ENCODE results near the gene CXADR. TPM values are rescaled to one million over a fixed set of nuclear protein-coding genes. Genes with fewer than 3 reads are reported as not detected.

The CXADR gene
- total and polyA plus RNA-seq, 7 donors, result 1.5 to 14.5 (median 2.5) TPM

DNA sequence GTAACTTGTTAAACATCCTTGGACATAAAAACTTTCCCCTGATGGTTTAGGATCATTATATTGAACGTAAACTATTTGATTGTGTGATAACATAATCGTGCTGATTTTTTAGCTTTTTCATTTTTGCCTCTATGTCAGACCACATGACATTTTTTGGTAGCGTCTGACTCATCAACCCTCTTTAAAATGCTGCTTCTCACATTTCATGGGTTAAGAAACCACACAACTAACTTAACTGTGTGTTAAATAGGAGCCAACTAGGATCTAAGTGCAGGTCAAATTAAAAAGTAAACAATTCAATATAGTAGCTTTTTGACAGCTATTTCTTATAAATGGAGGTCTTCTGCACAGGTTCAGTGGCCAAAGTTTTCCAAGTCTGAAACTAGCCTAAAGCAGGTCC, 90.0 kb downstream of the CXADR start:
- Histone ChIP-seq H3K4me1 (peaks cover 0 to 22% (median 6%) of the 10 kb centered on the region in 4 donors), H3K9me3 (no peaks in the 10 kb centered on the region), H3K36me3 (peaks cover 0 to 62% (median 15%) of the 10 kb centered on the region in 4 donors), H3K27ac (no peak overlapping the region), H3K4me3 (no peak overlapping the region), H3K27me3 (no peaks in the 10 kb centered on the region)
- no peak for DNase-seq
- TF ChIP-seq, protein P1, sequence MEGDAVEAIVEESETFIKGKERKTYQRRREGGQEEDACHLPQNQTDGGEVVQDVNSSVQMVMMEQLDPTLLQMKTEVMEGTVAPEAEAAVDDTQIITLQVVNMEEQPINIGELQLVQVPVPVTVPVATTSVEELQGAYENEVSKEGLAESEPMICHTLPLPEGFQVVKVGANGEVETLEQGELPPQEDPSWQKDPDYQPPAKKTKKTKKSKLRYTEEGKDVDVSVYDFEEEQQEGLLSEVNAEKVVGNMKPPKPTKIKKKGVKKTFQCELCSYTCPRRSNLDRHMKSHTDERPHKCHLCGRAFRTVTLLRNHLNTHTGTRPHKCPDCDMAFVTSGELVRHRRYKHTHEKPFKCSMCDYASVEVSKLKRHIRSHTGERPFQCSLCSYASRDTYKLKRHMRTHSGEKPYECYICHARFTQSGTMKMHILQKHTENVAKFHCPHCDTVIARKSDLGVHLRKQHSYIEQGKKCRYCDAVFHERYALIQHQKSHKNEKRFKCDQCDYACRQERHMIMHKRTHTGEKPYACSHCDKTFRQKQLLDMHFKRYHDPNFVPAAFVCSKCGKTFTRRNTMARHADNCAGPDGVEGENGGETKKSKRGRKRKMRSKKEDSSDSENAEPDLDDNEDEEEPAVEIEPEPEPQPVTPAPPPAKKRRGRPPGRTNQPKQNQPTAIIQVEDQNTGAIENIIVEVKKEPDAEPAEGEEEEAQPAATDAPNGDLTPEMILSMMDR (IDR thresholded peaks at IDR 0.05), result no peak
- TF ChIP-seq POLR2AphosphoS5 (IDR thresholded peaks at IDR 0.05) (no peak), POLR2A (IDR thresholded peaks at IDR 0.05) (no peak), EP300 (IDR thresholded peaks at IDR 0.05) (no peak)
- 72 to 75% methylated on average over 3 of the region's 3 CpGs for WGBS, 2 donors
- intact Hi-C loops (cut with DNase I), result no loop called here

DNA sequence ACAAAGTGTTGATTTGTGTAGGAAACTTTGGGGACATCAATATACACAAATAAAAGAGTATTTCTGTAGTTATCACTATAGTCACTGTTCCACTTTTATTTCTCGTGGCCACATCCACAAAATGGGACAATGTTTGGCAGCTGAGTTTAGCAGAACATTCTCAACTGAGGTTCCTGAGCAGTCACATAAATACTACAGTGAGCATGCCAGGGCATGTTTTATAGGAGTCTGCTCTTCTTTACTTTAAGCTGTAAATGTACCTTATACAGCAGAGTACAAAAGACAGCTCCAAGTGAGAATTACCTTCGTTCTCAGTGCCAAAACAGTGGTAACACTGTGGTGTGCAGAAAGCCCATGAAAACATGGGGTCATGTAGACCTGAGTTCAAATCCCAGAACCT, 94.8 kb downstream of the CXADR start:
- H3K9me3 ChIP-seq, result no peaks in the 10 kb centered on the region
- TF ChIP-seq POLR2AphosphoS5 (IDR thresholded peaks at IDR 0.05) (peak; percentile 79 to 96 (median 84)), EP300 (IDR thresholded peaks at IDR 0.05) (peak in 3 of 4 donors; percentile 61 to 90 (median 73)), POLR2A (IDR thresholded peaks at IDR 0.05) (no peak)
- DNase-seq, result no peak
- peaks cover 0 to 21% (median 13%) of the 10 kb centered on the region in 4 donors for H3K36me3 ChIP-seq
- peak overlapping the region in 3 of 4 donors; percentile 10 to 51 (median 51) for H3K27ac ChIP-seq
- no peak overlapping the region for H3K4me3 ChIP-seq
- WGBS, 2 donors, result 36 to 66% methylated on average over 2 of the region's 2 CpGs
- intact Hi-C loops (cut with DNase I), result no loop called here
- H3K27me3 ChIP-seq, result no peaks in the 10 kb centered on the region
- peaks cover 0 to 37% (median 30%) of the 10 kb centered on the region in 4 donors for H3K4me1 ChIP-seq

DNA sequence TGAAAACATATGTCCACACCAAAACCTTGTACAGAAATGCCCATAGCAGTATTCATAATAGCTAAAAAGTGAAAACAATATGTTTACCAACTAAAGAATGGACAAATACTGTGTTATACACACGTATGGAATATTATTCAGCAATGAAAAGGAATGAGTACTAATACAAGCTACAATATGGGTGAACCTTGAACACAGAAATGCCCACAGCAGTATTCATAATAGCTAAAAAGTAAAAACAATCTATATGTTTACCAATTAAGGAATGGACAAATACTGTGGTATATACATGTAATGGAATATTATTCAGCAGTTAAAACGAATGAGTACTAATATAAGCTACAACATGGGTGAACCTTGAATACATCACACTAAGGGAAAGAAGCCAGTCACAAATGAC, 96.8 kb downstream of the CXADR start:
- intact Hi-C loops (cut with DNase I), result loop anchor here (5.0 to 10.0 kb wide), 2 partner anchors 208 to 1875 kb away; partner anchors contain the start of gene C21orf91
- Histone ChIP-seq H3K27me3 (no peaks in the 10 kb centered on the region), H3K36me3 (peaks cover 0 to under 1% (median under 1%) of the 10 kb centered on the region in 4 donors), H3K4me3 (no peak overlapping the region), H3K4me1 (peaks cover 0 to 42% (median 39%) of the 10 kb centered on the region in 4 donors), H3K9me3 (no peaks in the 10 kb centered on the region), H3K27ac (peak overlapping the region in 2 of 4 donors; percentile 94 to 96)
- TF ChIP-seq, protein P1 (IDR thresholded peaks at IDR 0.05), result no peak
- TF ChIP-seq EP300 (IDR thresholded peaks at IDR 0.05) (no peak), POLR2AphosphoS5 (IDR thresholded peaks at IDR 0.05) (no peak), POLR2A (IDR thresholded peaks at IDR 0.05) (no peak)
- 60 to 85% methylated on average over 2 of the region's 2 CpGs for WGBS, 2 donors
- no peak for DNase-seq

DNA sequence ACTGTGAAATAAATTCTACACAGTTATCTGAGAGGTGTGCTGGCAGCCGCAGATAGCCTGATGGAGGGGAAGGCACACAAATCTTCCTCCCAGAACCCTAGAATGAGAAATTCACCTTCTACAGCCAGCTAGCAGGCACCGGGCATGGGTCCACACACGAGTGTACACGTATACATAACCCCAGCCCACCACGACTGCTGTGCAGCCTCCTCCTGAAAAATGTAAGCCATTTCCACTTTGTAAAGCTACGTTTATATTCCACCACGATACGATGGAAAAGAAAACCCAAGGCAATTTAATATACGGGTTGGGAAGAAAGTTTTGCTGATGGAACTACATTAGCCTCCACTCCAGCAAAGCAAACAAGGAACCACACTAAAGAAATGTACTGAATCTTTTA, 98.1 kb downstream of the CXADR start:
- Histone ChIP-seq H3K4me3 (peak overlapping the region; percentile 85 to 90 (median 88)), H3K4me1 (peaks cover 0 to 42% (median 39%) of the 10 kb centered on the region in 4 donors), H3K27ac (peak overlapping the region; percentile 94 to 96 (median 96)), H3K36me3 (no peaks in the 10 kb centered on the region), H3K27me3 (no peaks in the 10 kb centered on the region), H3K9me3 (no peaks in the 10 kb centered on the region)
- WGBS, 2 donors, result 7 to 51% methylated on average over 9 of the region's 9 CpGs
- intact Hi-C loops (cut with DNase I), result loop anchor here (5.0 to 10.0 kb wide), 2 partner anchors 206 to 1876 kb away; partner anchors contain the start of gene C21orf91
- DNase-seq, result peak; percentile 65
- TF ChIP-seq, protein P1 (IDR thresholded peaks at IDR 0.05), result no peak
- TF ChIP-seq POLR2AphosphoS5 (IDR thresholded peaks at IDR 0.05) (no peak), EP300 (IDR thresholded peaks at IDR 0.05) (no peak), POLR2A (IDR thresholded peaks at IDR 0.05) (no peak)

DNA sequence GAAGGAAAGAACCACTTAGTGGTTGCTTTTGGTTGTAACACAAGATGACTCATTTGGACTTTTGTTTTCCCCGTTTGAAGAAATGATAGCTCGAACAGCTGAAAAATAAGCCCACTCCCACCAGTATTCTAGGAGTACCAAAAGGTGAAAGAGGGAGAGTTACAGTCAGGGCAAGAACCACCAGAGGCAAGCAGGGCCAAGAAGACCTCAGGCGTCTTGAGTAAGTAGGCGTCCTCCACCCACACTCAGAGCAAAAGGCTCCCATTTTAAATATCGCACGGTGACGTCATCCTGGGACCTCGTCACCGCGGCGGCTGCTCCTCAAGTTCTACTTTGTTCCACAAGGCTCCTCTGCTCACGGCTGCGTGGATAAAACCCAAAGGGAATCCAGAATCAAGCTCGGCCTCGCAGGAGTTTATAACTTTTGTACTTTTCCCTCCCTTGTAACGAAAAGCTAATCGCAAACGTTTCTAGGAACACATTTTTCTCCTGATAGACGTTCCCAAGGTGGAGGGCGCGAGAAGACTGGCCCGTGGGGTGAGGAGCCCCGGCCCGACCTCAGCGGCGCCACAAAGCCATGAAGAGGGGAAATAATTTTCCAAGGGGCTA, 98.7 kb downstream of the CXADR start:
- Histone ChIP-seq H3K27me3 (no peaks in the 10 kb centered on the region), H3K27ac (peak overlapping the region; percentile 94 to 96 (median 96)), H3K36me3 (no peaks in the 10 kb centered on the region), H3K4me3 (peak overlapping the region; percentile 85 to 90 (median 88)), H3K9me3 (no peaks in the 10 kb centered on the region), H3K4me1 (peaks cover 0 to 42% (median 36%) of the 10 kb centered on the region in 4 donors)
- intact Hi-C loops (cut with DNase I), result loop anchor here (5.0 to 10.0 kb wide), 2 partner anchors 206 to 1877 kb away; partner anchors contain the start of gene C21orf91
- DNase-seq, result peak; percentile 94
- TF ChIP-seq POLR2A (IDR thresholded peaks at IDR 0.05) (no peak), POLR2AphosphoS5 (IDR thresholded peaks at IDR 0.05) (peak; percentile 75 to 91 (median 87)), EP300 (IDR thresholded peaks at IDR 0.05) (no peak)
- TF ChIP-seq, protein P1 (IDR thresholded peaks at IDR 0.05), result peak in 1 of 4 experiments; percentile 18
- 0% methylated on average over 26 of the region's 26 CpGs for whole genome bisulfite sequencing, 2 donors

Measured in sigmoid colon (tissue), 7 donors.